Psoas muscle (tissue), 8 donors: ENCODE results near the gene DRG1. TPM values are rescaled to one million over a fixed set of nuclear protein-coding genes. Genes with fewer than 3 reads are reported as not detected.

Source experiments
- ATAC-seq, 4 donors: fragments of 200-7000 bp; cut with Tn5 transposase; one replicate each; pipeline ENCODE4 v1.9.1; 2020; ENCODE audit warnings: moderate library complexity in 3 of 4, mild to moderate bottlenecking in 2 of 4
- DNase-seq, 2 donors: peaks; one replicate each; pipeline ENCODE4 v3.0.0-alpha.2; 2020
- H3K27ac ChIP-seq: fragments of 200-600 bp; one replicate; pipeline ENCODE4 v1.8.0; 2022
- H3K27me3 ChIP-seq, 3 donors: fragments of 200-600 bp in 1 of 3; one replicate each; pipeline versions ENCODE4 v1.6.1 to v1.8.0; 2013 to 2022; ENCODE audit warnings: low read length in 2 of 3, mild to moderate bottlenecking in 2 of 3, moderate library complexity in 1 of 3; ENCODE audit not compliant: insufficient read depth in 3 of 3
- H3K36me3 ChIP-seq, 2 donors: fragments of 200-600 bp in 1 of 2; one replicate each; pipeline versions ENCODE4 v1.6.1 to v1.8.0; 2013 to 2022; ENCODE audit warnings: low read depth in 1 of 2, mild to moderate bottlenecking in 1 of 2, moderate library complexity in 1 of 2; ENCODE audit not compliant: insufficient read depth in 1 of 2
- H3K4me1 ChIP-seq: fragments of 200-600 bp; one replicate; pipeline ENCODE4 v1.8.0; 2022
- H3K4me3 ChIP-seq: fragments of 200-600 bp; one replicate; pipeline ENCODE4 v1.8.0; 2022; ENCODE audit warnings: mild to moderate bottlenecking
- H3K9me3 ChIP-seq: fragments of 200-600 bp; one replicate; pipeline ENCODE4 v1.8.0; 2022
- WGBS, 3 donors: extraction: QIAGEN DNeasy Blood & Tissue Kit; methylation state at CpG; one replicate each; pipeline versions ENCODE4 v1.1.6 to v1.1.7; 2013; 5-methylcytosine and 5-hydroxymethylcytosine counted together
- intact Hi-C, 2 donors: fragments of 100-400 bp; cut with DNase I; formaldehyde crosslinking; loops; one replicate each; pipeline versions ENCODE4 v1.11.0 to v1.14.2; 2022
- polyA plus RNA-seq, 3 donors: library from polyadenylated mRNA; stranded (reverse); fragments of 200-250 nt; gene quantifications; one replicate each; pipeline ENCODE4 v1.2.3, GENCODE V29; 2013
- total RNA-seq, 4 donors: library from RNA; stranded (reverse); fragmentation: NEBNext Ultra II Directional in 2 of 4; extraction: Animal tissue kit (Norgen Biotek cat#: 25700) in 2 of 4; gene quantifications; one replicate each; pipeline versions ENCODE4 v1.2.1 to v1.2.4, GENCODE V29; 2021 to 2023
- TF ChIP-seq, protein P1 (sequence below): fragments of 200-600 bp; IDR thresholded peaks from one replicate; pipeline ENCODE4 v1.8.0; 2022; ENCODE audit warnings: antibody characterized with exemption
- donor health status: healthy with polysubstance abuse.
- donor health status: DM: no; HTN: no; CAD: no; lungs with moderate emphysema.
- donor health status: Bipolar disorder and iron deficiency.
- donor health status: healthy.
- donor health status: DM: yes; HTN: yes; CAD: no.
- donor health status: DM: no; HTN: no; CAD: no.
- donor health status: DM: no; HTN: no; CAD: no.
- donor health status: DM: yes; HTN: yes; CAD: no.

DRG1 gene
- total and polyA plus RNA-seq, 7 donors: 75.2 to 101 (median 90.6) TPM

DNA sequence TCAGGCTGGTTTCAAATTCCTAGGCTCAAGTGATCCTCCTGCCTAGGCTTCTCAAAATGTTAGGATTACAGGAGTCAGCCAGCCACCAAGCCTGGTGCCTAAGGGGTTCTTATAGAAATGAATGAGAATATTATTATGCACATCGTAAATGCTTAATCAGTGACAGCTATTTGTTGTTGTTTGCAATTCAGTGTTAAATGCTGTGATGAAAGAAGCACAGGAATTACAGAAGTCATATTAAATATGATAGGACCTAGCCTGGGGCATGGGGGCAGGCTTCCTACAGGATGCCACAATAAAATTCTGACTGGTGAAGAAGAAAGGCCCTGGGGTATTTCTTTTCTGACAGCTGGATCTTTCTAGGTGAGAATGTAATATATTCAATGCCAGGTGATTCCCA lies 39.4 kb upstream of the DRG1 start:
- TF ChIP-seq, protein P1, sequence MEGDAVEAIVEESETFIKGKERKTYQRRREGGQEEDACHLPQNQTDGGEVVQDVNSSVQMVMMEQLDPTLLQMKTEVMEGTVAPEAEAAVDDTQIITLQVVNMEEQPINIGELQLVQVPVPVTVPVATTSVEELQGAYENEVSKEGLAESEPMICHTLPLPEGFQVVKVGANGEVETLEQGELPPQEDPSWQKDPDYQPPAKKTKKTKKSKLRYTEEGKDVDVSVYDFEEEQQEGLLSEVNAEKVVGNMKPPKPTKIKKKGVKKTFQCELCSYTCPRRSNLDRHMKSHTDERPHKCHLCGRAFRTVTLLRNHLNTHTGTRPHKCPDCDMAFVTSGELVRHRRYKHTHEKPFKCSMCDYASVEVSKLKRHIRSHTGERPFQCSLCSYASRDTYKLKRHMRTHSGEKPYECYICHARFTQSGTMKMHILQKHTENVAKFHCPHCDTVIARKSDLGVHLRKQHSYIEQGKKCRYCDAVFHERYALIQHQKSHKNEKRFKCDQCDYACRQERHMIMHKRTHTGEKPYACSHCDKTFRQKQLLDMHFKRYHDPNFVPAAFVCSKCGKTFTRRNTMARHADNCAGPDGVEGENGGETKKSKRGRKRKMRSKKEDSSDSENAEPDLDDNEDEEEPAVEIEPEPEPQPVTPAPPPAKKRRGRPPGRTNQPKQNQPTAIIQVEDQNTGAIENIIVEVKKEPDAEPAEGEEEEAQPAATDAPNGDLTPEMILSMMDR: no peak
- H3K36me3 ChIP-seq: no peaks in the 10 kb centered on the region
- ATAC-seq (no peak), DNase-seq (no peak)
- no peak overlapping the region for H3K4me3 ChIP-seq
- peaks cover 0 to 6% (median 0%) of the 10 kb centered on the region in 3 donors for H3K27me3 ChIP-seq
- no peak overlapping the region for H3K27ac ChIP-seq
- 85 to 93% (median 89%) methylated on average over 1 of the region's 1 CpG for WGBS, 3 donors
- intact Hi-C loops: no loop called here
- no peaks in the 10 kb centered on the region for H3K4me1 ChIP-seq
- H3K9me3 ChIP-seq: no peaks in the 10 kb centered on the region

DNA sequence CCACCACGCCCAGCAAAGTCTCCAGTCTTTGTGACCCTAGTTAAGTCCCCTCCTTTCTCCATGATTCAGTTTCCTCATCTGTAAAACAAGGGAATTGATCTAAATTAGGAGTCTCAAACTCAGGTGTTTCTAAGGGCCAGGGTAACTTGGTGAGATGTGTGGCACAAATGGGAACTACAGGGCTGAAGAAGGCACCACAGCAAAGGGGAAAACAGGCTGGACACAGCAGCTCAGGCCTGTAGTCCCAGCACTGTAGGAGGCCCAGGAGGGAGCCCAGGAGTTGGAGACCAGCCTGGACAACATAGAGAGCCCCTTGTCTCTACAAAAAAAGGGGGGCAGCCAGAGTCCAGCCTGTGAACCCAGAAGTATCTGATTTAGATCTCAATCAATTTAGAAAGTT lies 37.7 kb upstream of the DRG1 start:
- Histone ChIP-seq H3K27me3 (no peaks in the 10 kb centered on the region), H3K9me3 (no peaks in the 10 kb centered on the region), H3K4me1 (no peaks in the 10 kb centered on the region), H3K27ac (no peak overlapping the region), H3K36me3 (no peaks in the 10 kb centered on the region), H3K4me3 (no peak overlapping the region)
- WGBS, 3 donors: 54 to 100% (median 98%) methylated on average over 1 of the region's 1 CpG
- TF ChIP-seq, protein P1: no peak
- intact Hi-C loops: no loop called here
- no peak for DNase-seq
- no peak for ATAC-seq

DNA sequence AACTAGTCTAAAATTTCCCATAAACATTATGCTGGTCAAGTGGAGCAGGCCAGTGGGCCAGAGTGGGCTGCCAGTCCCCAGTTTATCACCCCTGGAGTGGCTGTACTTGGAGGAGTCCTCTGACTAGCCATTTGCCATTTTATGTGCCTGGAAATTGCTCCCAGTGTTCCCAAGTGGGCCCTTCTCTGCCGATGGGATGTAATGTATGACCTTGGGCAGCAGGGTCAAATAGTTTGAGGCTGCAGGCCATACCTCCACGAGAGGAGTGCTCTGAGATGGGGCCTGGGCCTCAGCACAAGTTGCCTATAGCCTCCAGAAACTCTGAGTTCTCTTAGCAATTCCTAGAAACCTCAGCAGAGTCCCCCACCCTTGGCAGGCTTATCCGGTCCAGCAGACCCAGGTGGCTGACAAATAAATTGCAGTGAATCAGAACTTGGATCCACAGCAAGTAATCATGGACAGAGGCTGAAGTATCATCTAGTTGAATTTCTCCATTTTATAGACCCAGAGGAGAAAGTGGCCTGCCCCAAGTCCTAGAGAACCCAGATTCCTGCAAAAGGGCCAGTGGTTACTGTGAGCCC lies 35.4 kb upstream of the DRG1 start:
- ATAC-seq (no peak), DNase-seq (no peak)
- H3K27me3 ChIP-seq: no peaks in the 10 kb centered on the region
- H3K27ac ChIP-seq: no peak overlapping the region
- H3K36me3 ChIP-seq: no peaks in the 10 kb centered on the region
- H3K4me1 ChIP-seq: no peaks in the 10 kb centered on the region
- H3K4me3 ChIP-seq: no peak overlapping the region
- WGBS, 3 donors: 42 to 55% (median 48%) methylated on average over 3 of the region's 3 CpGs
- TF ChIP-seq, protein P1: no peak
- intact Hi-C loops: no loop called here
- no peaks in the 10 kb centered on the region for H3K9me3 ChIP-seq

DNA sequence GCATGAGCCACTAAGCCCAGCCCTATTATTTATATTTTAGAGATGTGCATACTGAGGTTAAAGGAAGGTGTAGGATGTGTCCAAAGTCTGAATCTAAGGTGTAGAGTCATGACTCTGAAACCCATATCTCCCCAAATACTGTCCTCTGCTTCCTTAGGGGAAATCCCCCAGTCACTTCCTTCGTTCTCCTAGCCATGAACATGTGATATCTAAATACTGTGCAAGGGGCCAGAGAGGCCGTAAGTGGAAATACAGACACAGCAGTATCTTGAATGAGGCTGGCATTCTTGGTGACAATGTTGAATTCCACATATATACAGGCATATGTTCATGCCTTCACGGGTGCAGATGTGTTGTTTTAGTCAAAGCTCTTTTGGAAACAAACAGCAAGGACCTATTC lies 32.0 kb upstream of the DRG1 start:
- intact Hi-C loops: no loop called here
- H3K9me3 ChIP-seq: no peaks in the 10 kb centered on the region
- ATAC-seq (no peak), DNase-seq (no peak)
- H3K27me3 ChIP-seq: no peaks in the 10 kb centered on the region
- H3K4me3 ChIP-seq: no peak overlapping the region
- TF ChIP-seq, protein P1: no peak
- 62 to 66% (median 63%) methylated on average over 3 of the region's 3 CpGs for WGBS, 3 donors
- no peaks in the 10 kb centered on the region for H3K36me3 ChIP-seq
- no peak overlapping the region for H3K27ac ChIP-seq
- no peaks in the 10 kb centered on the region for H3K4me1 ChIP-seq

DNA sequence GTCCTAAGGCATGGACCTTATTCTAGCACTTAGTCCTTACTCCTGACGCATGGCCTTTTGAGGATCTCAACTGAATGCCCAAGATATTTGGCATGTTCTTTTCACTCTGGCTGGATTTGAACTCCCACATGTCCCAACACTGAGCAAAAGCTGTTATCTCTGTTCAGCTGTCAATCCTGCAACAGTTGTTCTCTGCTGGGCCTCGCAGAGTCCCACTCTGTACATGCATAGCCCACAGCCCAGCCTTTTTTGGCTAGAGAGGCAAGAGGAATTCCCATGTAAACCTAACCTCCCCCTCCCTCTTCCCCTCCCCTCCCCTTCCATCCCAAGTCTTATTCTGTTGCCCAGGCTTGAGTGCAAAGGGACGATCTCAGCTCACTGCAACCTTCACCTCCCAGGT lies 21.8 kb upstream of the DRG1 start:
- no peaks in the 10 kb centered on the region for H3K4me1 ChIP-seq
- H3K27ac ChIP-seq: no peak overlapping the region
- H3K4me3 ChIP-seq: no peak overlapping the region
- no peaks in the 10 kb centered on the region for H3K27me3 ChIP-seq
- H3K36me3 ChIP-seq: no peaks in the 10 kb centered on the region
- ATAC-seq (no peak), DNase-seq (no peak)
- intact Hi-C loops: no loop called here
- WGBS, 3 donors: 67 to 71% (median 71%) methylated on average over 3 of the region's 3 CpGs
- H3K9me3 ChIP-seq: no peaks in the 10 kb centered on the region
- TF ChIP-seq, protein P1: no peak
